Erythroblast (primary cell): ENCODE measurements around the gene HOXA7.

Experiments
- GATA1 ChIP-seq: IDR thresholded peaks from 2 replicates; pipeline ENCODE4 v1.6.1; 2011; ENCODE audit warnings: low read depth, mild to moderate bottlenecking, control low read depth, low read length, moderate library complexity
- POLR2A ChIP-seq: IDR thresholded peaks from 2 replicates; pipeline ENCODE4 v1.6.1; 2011; ENCODE audit warnings: mild to moderate bottlenecking, low read length

DNA sequence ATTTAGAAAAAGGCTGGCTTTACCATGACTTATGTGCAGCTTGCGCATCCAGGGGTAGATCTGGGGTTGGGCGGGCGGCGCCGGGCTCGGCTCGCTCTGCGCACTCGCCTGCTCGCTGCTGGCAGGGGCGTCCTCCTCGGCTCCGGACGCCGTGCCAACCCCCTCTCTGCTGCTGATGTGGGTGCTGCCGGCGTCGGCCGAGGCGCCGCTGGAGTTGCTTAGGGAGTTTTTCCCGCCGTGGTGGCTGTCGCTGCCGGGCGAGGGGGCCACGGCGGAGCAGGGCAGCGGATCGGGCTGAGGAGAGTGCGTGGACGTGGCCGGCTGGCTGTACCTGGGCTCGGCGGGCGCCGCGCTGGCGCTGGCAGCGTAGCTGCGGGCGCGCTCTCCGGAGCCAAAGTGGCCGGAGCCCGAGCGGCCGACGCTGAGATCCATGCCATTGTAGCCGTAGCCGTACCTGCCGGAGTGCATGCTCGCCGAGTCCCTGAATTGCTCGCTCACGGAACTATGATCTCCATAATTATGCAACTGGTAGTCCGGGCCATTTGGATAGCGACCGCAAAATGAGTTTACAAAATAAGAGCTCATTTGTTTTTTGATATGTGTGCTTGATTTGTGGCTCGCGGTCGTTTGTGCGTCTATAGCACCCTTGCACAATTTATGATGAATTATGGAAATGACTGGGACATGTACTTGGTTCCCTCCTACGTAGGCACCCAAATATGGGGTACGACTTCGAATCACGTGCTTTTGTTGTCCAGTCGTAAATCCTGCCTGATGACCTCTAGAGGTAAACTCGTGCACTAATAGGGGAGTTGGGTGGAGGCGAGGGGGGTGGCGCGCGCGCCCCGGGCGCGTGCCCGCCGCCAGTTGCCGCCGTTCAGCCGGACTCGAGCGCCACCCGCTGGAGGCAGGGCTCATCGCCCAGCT lies 13.2 kb downstream of the HOXA7 start, which contains the start of gene HOXA5:
- TF ChIP-seq POLR2A (no peak), GATA1 (no peak)
